ENCODE measurements around the gene GUCY1A2. TPM values are rescaled to one million over a fixed set of nuclear protein-coding genes. Genes with fewer than 3 reads are reported as not detected.

The GUCY1A2 gene
- total RNA-seq, 2 donors from 2014 or later, result 1.7 to 7.2 TPM

DNA sequence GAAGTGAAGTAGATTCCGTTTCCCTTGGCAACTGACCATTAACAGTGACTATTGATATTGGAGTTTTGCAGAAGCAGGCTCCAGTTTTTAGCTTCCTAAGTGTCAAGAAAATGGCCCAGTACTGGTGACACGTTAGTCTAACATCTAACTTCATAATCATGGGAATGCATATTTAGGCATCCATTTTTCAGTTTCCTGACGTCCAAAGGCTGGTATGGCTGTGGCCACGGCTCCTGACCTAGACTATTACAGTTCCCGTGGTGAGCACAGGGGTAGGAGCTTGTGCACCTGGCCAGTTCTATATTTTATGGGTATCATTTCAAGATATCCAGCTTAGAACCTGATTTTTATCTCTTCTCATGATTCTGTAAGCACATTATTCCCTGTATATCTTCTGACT lies 323.8 kb downstream of the GUCY1A2 start:
- no peaks in the 10 kb centered on the region for H3K9me3 ChIP-seq
- no peak for DNase-seq (ENCODE audit: low spot score)
- no peak overlapping the region for H3K4me3 ChIP-seq
- H3K27me3 ChIP-seq, result no peaks in the 10 kb centered on the region
- H3K4me1 ChIP-seq, result no peaks in the 10 kb centered on the region
- H3K27ac ChIP-seq, result no peak overlapping the region
- TF ChIP-seq, protein P1, sequence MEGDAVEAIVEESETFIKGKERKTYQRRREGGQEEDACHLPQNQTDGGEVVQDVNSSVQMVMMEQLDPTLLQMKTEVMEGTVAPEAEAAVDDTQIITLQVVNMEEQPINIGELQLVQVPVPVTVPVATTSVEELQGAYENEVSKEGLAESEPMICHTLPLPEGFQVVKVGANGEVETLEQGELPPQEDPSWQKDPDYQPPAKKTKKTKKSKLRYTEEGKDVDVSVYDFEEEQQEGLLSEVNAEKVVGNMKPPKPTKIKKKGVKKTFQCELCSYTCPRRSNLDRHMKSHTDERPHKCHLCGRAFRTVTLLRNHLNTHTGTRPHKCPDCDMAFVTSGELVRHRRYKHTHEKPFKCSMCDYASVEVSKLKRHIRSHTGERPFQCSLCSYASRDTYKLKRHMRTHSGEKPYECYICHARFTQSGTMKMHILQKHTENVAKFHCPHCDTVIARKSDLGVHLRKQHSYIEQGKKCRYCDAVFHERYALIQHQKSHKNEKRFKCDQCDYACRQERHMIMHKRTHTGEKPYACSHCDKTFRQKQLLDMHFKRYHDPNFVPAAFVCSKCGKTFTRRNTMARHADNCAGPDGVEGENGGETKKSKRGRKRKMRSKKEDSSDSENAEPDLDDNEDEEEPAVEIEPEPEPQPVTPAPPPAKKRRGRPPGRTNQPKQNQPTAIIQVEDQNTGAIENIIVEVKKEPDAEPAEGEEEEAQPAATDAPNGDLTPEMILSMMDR (IDR thresholded peaks at IDR 0.05), result no peak
- H3K36me3 ChIP-seq, result no peaks in the 10 kb centered on the region

- H3K4me1 ChIP-seq, result no peaks in the 10 kb centered on the region
- no peaks in the 10 kb centered on the region for H3K27me3 ChIP-seq
- H3K36me3 ChIP-seq, result no peaks in the 10 kb centered on the region
- no peak overlapping the region for H3K27ac ChIP-seq
- H3K4me3 ChIP-seq, result no peak overlapping the region
- no peak for DNase-seq (ENCODE audit: low spot score)
- no peaks in the 10 kb centered on the region for H3K9me3 ChIP-seq
- TF ChIP-seq, protein P1 (IDR thresholded peaks at IDR 0.05), result no peak
Observed at GRCh38 chr11:106691807-106692365, 326.4 kb downstream of the GUCY1A2 start.

- H3K36me3 ChIP-seq, result no peaks in the 10 kb centered on the region
- no peaks in the 10 kb centered on the region for H3K9me3 ChIP-seq
- H3K27me3 ChIP-seq, result no peaks in the 10 kb centered on the region
- DNase-seq (ENCODE audit: low spot score), result no peak
- H3K4me3 ChIP-seq, result no peak overlapping the region
- no peak overlapping the region for H3K27ac ChIP-seq
- TF ChIP-seq, protein P1 (IDR thresholded peaks at IDR 0.05), result no peak
- no peaks in the 10 kb centered on the region for H3K4me1 ChIP-seq
Observed at GRCh38 chr11:106690923-106691322, 327.4 kb downstream of the GUCY1A2 start.

DNA sequence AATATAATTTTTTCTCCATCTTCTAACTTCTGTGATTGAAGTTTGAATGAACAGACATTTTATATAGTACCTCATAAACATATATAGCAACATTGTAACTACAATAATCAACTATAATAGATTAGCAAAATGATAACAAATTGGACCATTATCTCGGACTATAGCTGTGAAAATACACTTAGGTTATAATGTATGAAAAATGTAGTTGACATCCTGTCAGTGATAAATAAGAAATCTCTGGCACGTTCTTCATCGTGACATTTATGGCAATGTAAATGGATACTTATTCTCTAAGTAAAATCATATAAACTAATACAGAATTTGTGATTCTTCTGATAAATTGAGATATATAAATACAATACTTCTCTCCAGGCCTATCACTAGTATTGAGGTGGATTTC lies 333.3 kb downstream of the GUCY1A2 start:
- H3K9me3 ChIP-seq, result no peaks in the 10 kb centered on the region
- TF ChIP-seq, protein P1 (IDR thresholded peaks at IDR 0.05), result no peak
- H3K4me1 ChIP-seq, result no peaks in the 10 kb centered on the region
- H3K27me3 ChIP-seq, result no peaks in the 10 kb centered on the region
- no peak overlapping the region for H3K4me3 ChIP-seq
- no peaks in the 10 kb centered on the region for H3K36me3 ChIP-seq
- no peak overlapping the region for H3K27ac ChIP-seq
- no peak for DNase-seq (ENCODE audit: low spot score)

- no peaks in the 10 kb centered on the region for H3K4me1 ChIP-seq
- H3K4me3 ChIP-seq, result no peak overlapping the region
- no peaks in the 10 kb centered on the region for H3K9me3 ChIP-seq
- DNase-seq (ENCODE audit: low spot score), result no peak
- no peaks in the 10 kb centered on the region for H3K36me3 ChIP-seq
- H3K27me3 ChIP-seq, result no peaks in the 10 kb centered on the region
- TF ChIP-seq, protein P1 (IDR thresholded peaks at IDR 0.05), result no peak
- H3K27ac ChIP-seq, result no peak overlapping the region
Observed at GRCh38 chr11:106683435-106683834, 334.8 kb downstream of the GUCY1A2 start.

- TF ChIP-seq, protein P1 (IDR thresholded peaks at IDR 0.05), result no peak
- Histone ChIP-seq H3K4me1 (no peaks in the 10 kb centered on the region), H3K4me3 (no peak overlapping the region), H3K9me3 (no peaks in the 10 kb centered on the region), H3K36me3 (no peaks in the 10 kb centered on the region), H3K27me3 (no peaks in the 10 kb centered on the region), H3K27ac (no peak overlapping the region)
- DNase-seq (ENCODE audit: low spot score), result no peak
Observed at GRCh38 chr11:106681435-106681834, 336.8 kb downstream of the GUCY1A2 start.

Data from right atrium auricular region (tissue), 2 donors.